GM12878 (cell line): Measurements from ENCODE around the gene IREB2. TPM values are rescaled to one million over a fixed set of nuclear protein-coding genes. Genes with fewer than 3 reads are reported as not detected.

Source experiments
- ATAC-seq: fragments of 200-7000 bp; cut with Tn5 transposase; 3 replicates; pipeline ENCODE4 v1.9.1; 2020; ENCODE audit warnings: mild to moderate bottlenecking, moderate library complexity
- BruUV-seq: library from RNA; stranded (reverse); fragments of 400-500 nt; replicated peaks from 2 replicates; lab custom pipeline; 2021; lab: Mats Ljungman, UMichigan
- CTCF ChIA-PET: fragments of 300-600 bp; sonication (Branson Sonifier 250); formaldehyde crosslinking; extraction: SDS; loops from one replicate; lab custom pipeline; 2021; ENCODE audit warnings: inconsistent platforms; lab: Yijun Ruan, JAX
- POLR2A ChIA-PET: fragments of 350-600 bp; formaldehyde crosslinking; extraction: SDS; loops from one replicate; lab custom pipeline; 2021; ENCODE audit warnings: inconsistent platforms; lab: Charles Lee
- RAD21 ChIA-PET: fragments of 300-600 bp; sonication (Branson Sonifier 250); formaldehyde crosslinking; loops from one replicate; lab custom pipeline; 2023; ENCODE audit warnings: antibody characterized with exemption; ENCODE audit not compliant: unreplicated experiment; lab: Charles Lee
- SMC1A ChIA-PET: fragments of 300-600 bp; sonication (Branson Sonifier 250); formaldehyde crosslinking; loops from one replicate; lab custom pipeline; 2023; ENCODE audit not compliant: unreplicated experiment, uncharacterized antibody; lab: Charles Lee
- DNase-seq: peaks from one replicate; pipeline ENCODE4 v3.0.0-alpha.2; 2011; ENCODE audit warnings: low read depth, low spot score
- FAIRE-seq: peaks from 3 replicates; lab custom pipeline; 2011; peaks lifted over from hg19 to GRCh38; lab: Jason Lieb, UNC
- H2AFZ ChIP-seq: 2 replicates; pipeline ENCODE4 v1.6.0; 2011; ENCODE audit warnings: low read depth, low read length, control low read depth; ENCODE audit not compliant: control insufficient read depth
- H3K27ac ChIP-seq: 2 replicates; pipeline ENCODE4 v1.5.1; 2011; ENCODE audit warnings: control low read depth; ENCODE audit not compliant: control insufficient read depth, insufficient read depth
- H3K27me3 ChIP-seq, 2 experiments: replicated peaks in 1 of 2; 2 replicates each; pipeline versions ENCODE4 v1.6.0 to v1.6.1; 2011; ENCODE audit warnings: low read length in 1 of 2; ENCODE audit not compliant: control insufficient read depth in 2 of 2, insufficient read depth in 2 of 2
- H3K36me3 ChIP-seq, 2 experiments: 2 replicates each; pipeline ENCODE4 v1.5.1; 2011; ENCODE audit warnings: low read length in 1 of 2; ENCODE audit not compliant: control insufficient read depth in 2 of 2, insufficient read depth in 2 of 2
- H3K4me1 ChIP-seq: 2 replicates; pipeline ENCODE4 v1.6.1; 2011; ENCODE audit warnings: mild to moderate bottlenecking, low read length, moderate library complexity, mixed read lengths; ENCODE audit not compliant: control insufficient read depth, insufficient read depth
- H3K4me2 ChIP-seq: 2 replicates; pipeline ENCODE4 v1.6.0; 2011; ENCODE audit warnings: control low read depth; ENCODE audit not compliant: control insufficient read depth, insufficient read depth
- H3K4me3 ChIP-seq: fragments of 200-600 bp; sonication (generic); 2 replicates; pipeline ENCODE4 v1.5.1; 2016
- H3K79me2 ChIP-seq: 2 replicates; pipeline ENCODE4 v1.6.0; 2011; ENCODE audit warnings: low read length; ENCODE audit not compliant: control insufficient read depth, insufficient read depth
- H3K9ac ChIP-seq: 2 replicates; pipeline ENCODE4 v1.8.0; 2011; ENCODE audit warnings: low read length, control low read depth, mixed read lengths; ENCODE audit not compliant: control insufficient read depth, insufficient read depth
- H3K9me3 ChIP-seq: replicated peaks from 3 replicates; pipeline ENCODE4 v1.5.1; 2011; ENCODE audit warnings: mild to moderate bottlenecking, low read length; ENCODE audit not compliant: control insufficient read depth, insufficient read depth
- H4K20me1 ChIP-seq: 2 replicates; pipeline ENCODE4 v1.6.0; 2011; ENCODE audit not compliant: control insufficient read depth, insufficient read depth
- IKZF2 ChIP-seq, 2 experiments: fragments of 450-650 bp; IDR thresholded peaks; 2 replicates each; pipeline ENCODE4 v1.6.1; 2017; ENCODE audit warnings: mild to moderate bottlenecking in 2 of 2, moderate library complexity in 2 of 2
- IRF5 ChIP-seq: fragments of 450-650 bp; IDR thresholded peaks from 2 replicates; pipeline ENCODE4 v1.6.1; 2017; ENCODE audit warnings: borderline replicate concordance
- POU2F2 ChIP-seq: IDR thresholded peaks from 3 replicates; pipeline ENCODE4 v1.6.1; 2011; ENCODE audit warnings: low read depth, mild to moderate bottlenecking, low read length, borderline replicate concordance
- SPI1 ChIP-seq: IDR thresholded peaks from 2 replicates; pipeline ENCODE4 v1.6.1; 2011; ENCODE audit warnings: low read depth, mild to moderate bottlenecking, low read length, moderate library complexity, borderline replicate concordance; ENCODE audit not compliant: insufficient read depth
- TARDBP ChIP-seq: IDR thresholded peaks from 2 replicates; pipeline ENCODE4 v1.6.1; 2016; ENCODE audit warnings: borderline replicate concordance
- ZBTB40 ChIP-seq: fragments of 450-650 bp; IDR thresholded peaks from 2 replicates; pipeline ENCODE4 v1.6.1; 2016; ENCODE audit warnings: mild to moderate bottlenecking, moderate library complexity, borderline replicate concordance
- WGBS: methylation state at CpG from one replicate; pipeline ENCODE4 v1.1.6; 2016; ENCODE audit warnings: low lambda C conversion rate; ENCODE audit not compliant: insufficient replicate concordance, insufficient coverage; ENCODE audit errors: missing lambda C conversion rate; 5-methylcytosine and 5-hydroxymethylcytosine counted together
- in situ Hi-C: fragments of 300-500 bp; cut with MboI; formaldehyde crosslinking; loops from 9 replicates; pipeline ENCODE4 v1.14.3; 2018; ENCODE audit warnings: mixed read lengths
- intact Hi-C: fragments of 100-400 bp; cut with micrococcal nuclease; formaldehyde crosslinking; loops from one replicate; pipeline ENCODE4 v1.14.2; 2022; ENCODE audit not compliant: unreplicated experiment
- polyA plus RNA-seq, 11 experiments: library from polyadenylated mRNA; depleted of rRNA in 4 of 11; unstranded in 6 of 11; stranded (reverse) in 5 of 11; fragments of >200 nt; fragmentation: Nextera tagmentation in 4 of 11; fragmentation: Illumina TruSeq in 1 of 11; extraction: Ambion mirVana in 4 of 11; extraction: Trizol in 1 of 11; gene quantifications; 1 replicate in 1 of 11; 2 replicates in 10 of 11; pipeline versions ENCODE4 v1.2.1 to v1.2.3, GENCODE V29; 2011 to 2016; ENCODE audit warnings: inconsistent platforms in 2 of 11, missing spikeins in 2 of 11, low read depth in 1 of 11
- total RNA-seq, 4 experiments: library from RNA; depleted of rRNA in 3 of 4; stranded (reverse); fragments of >200 nt in 3 of 4; fragmentation: Illumina TruSeq in 1 of 4; extraction: Trizol in 1 of 4; gene quantifications; 2 replicates each; pipeline versions ENCODE4 v1.2.1 to v1.2.3, GENCODE V29; 2013 to 2021

The IREB2 gene
- total and polyA plus RNA-seq, 10 of the 15 experiments (the other 5 are each of a cell fraction or from before 2014, with no cell fraction given): 13.0 to 52.4 (median 24.4) TPM

- no TSS peak for BruUV-seq
- in situ Hi-C loops (no loop called here), intact Hi-C loops (no loop called here)
- no peak overlapping the region for H3K4me2 ChIP-seq
- DNase-seq (no peak), ATAC-seq (no peak), FAIRE-seq (no peak)
- H3K9me3 ChIP-seq: no peaks in the 10 kb centered on the region
- RAD21 ChIA-PET: interaction anchor here (0.6 kb wide), 1 partner anchor 94 kb away, joined by 3 read pairs; no protein-coding TSS in a partner anchor
- no peak overlapping the region for H3K27ac ChIP-seq
- SMC1A ChIA-PET: interaction anchor here (0.6 to 0.8 kb wide), 3 partner anchors 13 to 842 kb away, joined by 3 read pairs; no protein-coding TSS in a partner anchor
- H3K4me3 ChIP-seq: no peak overlapping the region
- H3K27me3 ChIP-seq: no peaks in the 10 kb centered on the region; a peak in 1 of 4 replicates
- no peaks in the 10 kb centered on the region for H3K79me2 ChIP-seq
- CTCF ChIA-PET: no interaction called here
- H2AFZ ChIP-seq: no peak overlapping the region
- POLR2A ChIA-PET: no interaction called here
- H3K36me3 ChIP-seq: no peaks in the 10 kb centered on the region
- no peak overlapping the region for H3K9ac ChIP-seq
- no peaks in the 10 kb centered on the region for H4K20me1 ChIP-seq
- TF ChIP-seq IRF5 (no peak), IKZF2 (IDR thresholded peaks at IDR 0.05) (no peak), SPI1 (peak; percentile 41; the same call in 1 of the 2 replicates), TARDBP (no peak), ZBTB40 (no peak), POU2F2 (no peak)
- 16% methylated on average over 3 of the region's 3 CpGs for WGBS
- no peaks in the 10 kb centered on the region for H3K4me1 ChIP-seq
These were observed 44.0 kb upstream of the IREB2 start for GRCh38 chr15:78394026-78394425.
